KOPT-K1 (cell line): ENCODE data around the gene AFG1L.
"Not testable (repeated sequence)": the region's sequence is repeated elsewhere in the genome, so short reads cannot be mapped to it uniquely, and the experiment has no call there.

Experiments
- H3K27ac ChIP-seq: fragments of 200-600 bp; sonication (generic); 2 replicates; pipeline ENCODE4 v1.5.1; 2016; ENCODE audit warnings: antibody characterized with exemption, mild to moderate bottlenecking, low read depth, low read length; ENCODE audit not compliant: poor library complexity, severe bottlenecking
- H3K36me3 ChIP-seq: fragments of 200-600 bp; sonication (generic); 2 replicates; pipeline ENCODE4 v1.5.1; 2017; ENCODE audit warnings: antibody characterized with exemption, mild to moderate bottlenecking, low read length, moderate library complexity; ENCODE audit not compliant: insufficient read depth
- H3K9me3 ChIP-seq: fragments of 200-600 bp; sonication (generic); 2 replicates; pipeline ENCODE4 v1.5.1; 2017; ENCODE audit warnings: antibody characterized with exemption, low read length, mild to moderate bottlenecking; ENCODE audit not compliant: insufficient read depth, poor library complexity, severe bottlenecking

AFG1L gene

GRCh38 chr6:108355120-108355519 is 60.3 kb downstream of the AFG1L start:
- H3K27ac ChIP-seq: no peak overlapping the region
- no peaks in the 10 kb centered on the region for H3K9me3 ChIP-seq
- no peaks in the 10 kb centered on the region for H3K36me3 ChIP-seq

GRCh38 chr6:108355890-108356289 is 61.0 kb downstream of the AFG1L start:
- H3K27ac ChIP-seq: no peak overlapping the region
- no peaks in the 10 kb centered on the region for H3K9me3 ChIP-seq
- H3K36me3 ChIP-seq: no peaks in the 10 kb centered on the region

- Histone ChIP-seq H3K9me3 (no peaks in the 10 kb centered on the region), H3K27ac (no peak overlapping the region), H3K36me3 (no peaks in the 10 kb centered on the region)
These were observed 65.3 kb downstream of the AFG1L start for GRCh38 chr6:108359901-108360882.

- Histone ChIP-seq H3K27ac (no peak overlapping the region), H3K9me3 (no peaks in the 10 kb centered on the region), H3K36me3 (no peaks in the 10 kb centered on the region)
These were observed 66.1 kb downstream of the AFG1L start for GRCh38 chr6:108360919-108361311.

GRCh38 chr6:108361312-108361932 is 66.6 kb downstream of the AFG1L start:
- H3K9me3 ChIP-seq: no peaks in the 10 kb centered on the region
- H3K36me3 ChIP-seq: no peaks in the 10 kb centered on the region
- H3K27ac ChIP-seq: no peak overlapping the region

- no peaks in the 10 kb centered on the region for H3K36me3 ChIP-seq
- H3K27ac ChIP-seq: no peak overlapping the region
- no peaks in the 10 kb centered on the region for H3K9me3 ChIP-seq
These were observed 67.6 kb downstream of the AFG1L start for GRCh38 chr6:108362455-108362854.

GRCh38 chr6:108363113-108363512 is 68.3 kb downstream of the AFG1L start:
- no peaks in the 10 kb centered on the region for H3K9me3 ChIP-seq
- no peak overlapping the region for H3K27ac ChIP-seq

GRCh38 chr6:108363889-108364313 is 69.0 kb downstream of the AFG1L start:
- no peaks in the 10 kb centered on the region for H3K36me3 ChIP-seq
- H3K27ac ChIP-seq: no peak overlapping the region
- H3K9me3 ChIP-seq: no peaks in the 10 kb centered on the region

More at GRCh38 chr6:108363113-108363512, 68.3 kb downstream of the AFG1L start:
- H3K36me3 ChIP-seq: no peaks in the 10 kb centered on the region

GRCh38 chr6:108364470-108364869 is 69.6 kb downstream of the AFG1L start:
- H3K9me3 ChIP-seq: no peaks in the 10 kb centered on the region
- no peaks in the 10 kb centered on the region for H3K36me3 ChIP-seq
- H3K27ac ChIP-seq: no peak overlapping the region

- Histone ChIP-seq H3K27ac (no peak overlapping the region), H3K36me3 (no peaks in the 10 kb centered on the region), H3K9me3 (no peaks in the 10 kb centered on the region)
These were observed 70.6 kb downstream of the AFG1L start for GRCh38 chr6:108365478-108365877.

GRCh38 chr6:108366236-108366635 is 71.4 kb downstream of the AFG1L start:
- no peak overlapping the region for H3K27ac ChIP-seq
- no peaks in the 10 kb centered on the region for H3K9me3 ChIP-seq
- H3K36me3 ChIP-seq: no peaks in the 10 kb centered on the region

- H3K9me3 ChIP-seq: no peaks in the 10 kb centered on the region
- no peaks in the 10 kb centered on the region for H3K36me3 ChIP-seq
- H3K27ac ChIP-seq: no peak overlapping the region
These were observed 73.7 kb downstream of the AFG1L start for GRCh38 chr6:108368431-108369030.

- H3K9me3 ChIP-seq: no peaks in the 10 kb centered on the region
- H3K36me3 ChIP-seq: no peaks in the 10 kb centered on the region
- H3K27ac ChIP-seq: no peak overlapping the region
These were observed 86.0 kb downstream of the AFG1L start for GRCh38 chr6:108380876-108381275.

- no peaks in the 10 kb centered on the region for H3K36me3 ChIP-seq
- no peak overlapping the region for H3K27ac ChIP-seq
- no peaks in the 10 kb centered on the region for H3K9me3 ChIP-seq
These were observed 89.1 kb downstream of the AFG1L start for GRCh38 chr6:108383981-108384380.

GRCh38 chr6:108389190-108389589 is 94.3 kb downstream of the AFG1L start:
- not testable (repeated sequence) for H3K36me3 ChIP-seq, H3K27ac ChIP-seq, H3K9me3 ChIP-seq
